Prostate gland (tissue), 2 donors: ENCODE results near the gene ZCCHC7. TPM values are rescaled to one million over a fixed set of nuclear protein-coding genes. Genes with fewer than 3 reads are reported as not detected.

Experiments
- DNase-seq: peaks from one replicate; pipeline ENCODE4 v3.0.0-alpha.2; 2019; ENCODE audit warnings: low spot score
- H3K27ac ChIP-seq, 2 donors: fragments of 200-600 bp; sonication (generic); 2 replicates each; pipeline ENCODE4 v1.5.1; 2017 to 2019
- H3K27me3 ChIP-seq: fragments of 200-600 bp; sonication (generic); replicated peaks from 2 replicates; pipeline ENCODE4 v1.5.1; 2019; ENCODE audit not compliant: insufficient read depth
- H3K36me3 ChIP-seq, 2 donors: fragments of 200-600 bp; sonication (generic); 1 replicate in 1 of 2; 2 replicates in 1 of 2; pipeline versions ENCODE4 v1.5.1 to v1.8.1; 2017 to 2019
- H3K4me1 ChIP-seq: fragments of 200-600 bp; sonication (generic); replicated peaks from 2 replicates; pipeline ENCODE4 v1.5.1; 2019
- H3K4me3 ChIP-seq, 2 donors: fragments of 200-600 bp; sonication (generic); 2 replicates each; pipeline ENCODE4 v1.5.1; 2017 to 2019
- H3K9me3 ChIP-seq: fragments of 200-600 bp; sonication (generic); 2 replicates; pipeline ENCODE4 v1.5.1; 2017
- POLR2A ChIP-seq: fragments of 450-650 bp; IDR thresholded peaks from one replicate; pipeline ENCODE4 v1.6.1; 2016; ENCODE audit warnings: antibody characterized with exemption, mild to moderate bottlenecking
- POLR2AphosphoS5 ChIP-seq: sonication (generic); formaldehyde crosslinking; IDR thresholded peaks from one replicate; pipeline ENCODE4 v1.6.1; 2017; ENCODE audit warnings: antibody characterized with exemption
- WGBS: methylation state at CpG from one replicate; pipeline ENCODE4 v1.1.5; 2018; 5-methylcytosine and 5-hydroxymethylcytosine counted together
- intact Hi-C: fragments of 100-400 bp; cut with DNase I; formaldehyde crosslinking; loops from one replicate; pipeline ENCODE4 v1.14.2; 2022
- total RNA-seq, 2 donors: library from RNA; depleted of rRNA; stranded (reverse); fragments of >200 nt; gene quantifications; one replicate each; pipeline ENCODE4 v1.1.0, GENCODE V29; 2016
- TF ChIP-seq, protein P1 (sequence below), 4 experiments: fragments of 200-600 bp in 2 of 4; fragments of 450-650 bp in 2 of 4; sonication (generic) in 2 of 4; IDR thresholded peaks; 1 replicate in 3 of 4; 2 replicates in 1 of 4; pipeline ENCODE4 v1.5.1; 2016 to 2019; ENCODE audit warnings: antibody characterized with exemption in 4 of 4, mild to moderate bottlenecking in 2 of 4, moderate library complexity in 2 of 4

The ZCCHC7 gene
- total RNA-seq, 2 donors from 2014 or later, result 12.7 to 14.2 TPM

DNA sequence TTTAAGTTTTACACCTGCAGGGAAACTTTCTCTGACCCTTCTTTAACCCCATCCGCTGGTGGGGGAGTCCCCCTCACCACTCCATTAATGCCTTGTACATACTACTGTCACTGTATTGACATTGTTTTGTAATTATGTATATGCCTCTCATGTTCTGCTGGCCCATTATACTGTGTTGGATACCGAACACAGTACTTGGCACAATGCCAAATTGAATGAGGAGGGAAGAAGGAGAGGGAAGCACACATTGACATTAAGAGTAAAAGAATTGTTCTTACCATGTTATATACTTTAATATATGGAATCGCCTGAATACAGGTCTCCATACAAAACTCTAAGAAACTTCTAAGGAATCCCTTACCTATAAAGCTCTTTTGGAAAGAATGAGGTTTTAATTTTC is 228.5 kb downstream of the ZCCHC7 start:
- no peak for TF ChIP-seq POLR2AphosphoS5
- no peak for TF ChIP-seq POLR2A
- TF ChIP-seq, protein P1, sequence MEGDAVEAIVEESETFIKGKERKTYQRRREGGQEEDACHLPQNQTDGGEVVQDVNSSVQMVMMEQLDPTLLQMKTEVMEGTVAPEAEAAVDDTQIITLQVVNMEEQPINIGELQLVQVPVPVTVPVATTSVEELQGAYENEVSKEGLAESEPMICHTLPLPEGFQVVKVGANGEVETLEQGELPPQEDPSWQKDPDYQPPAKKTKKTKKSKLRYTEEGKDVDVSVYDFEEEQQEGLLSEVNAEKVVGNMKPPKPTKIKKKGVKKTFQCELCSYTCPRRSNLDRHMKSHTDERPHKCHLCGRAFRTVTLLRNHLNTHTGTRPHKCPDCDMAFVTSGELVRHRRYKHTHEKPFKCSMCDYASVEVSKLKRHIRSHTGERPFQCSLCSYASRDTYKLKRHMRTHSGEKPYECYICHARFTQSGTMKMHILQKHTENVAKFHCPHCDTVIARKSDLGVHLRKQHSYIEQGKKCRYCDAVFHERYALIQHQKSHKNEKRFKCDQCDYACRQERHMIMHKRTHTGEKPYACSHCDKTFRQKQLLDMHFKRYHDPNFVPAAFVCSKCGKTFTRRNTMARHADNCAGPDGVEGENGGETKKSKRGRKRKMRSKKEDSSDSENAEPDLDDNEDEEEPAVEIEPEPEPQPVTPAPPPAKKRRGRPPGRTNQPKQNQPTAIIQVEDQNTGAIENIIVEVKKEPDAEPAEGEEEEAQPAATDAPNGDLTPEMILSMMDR (IDR thresholded peaks at IDR 0.05), result no peak
- H3K36me3 ChIP-seq, result no peaks in the 10 kb centered on the region
- H3K4me1 ChIP-seq, result no peaks in the 10 kb centered on the region
- no peak for DNase-seq
- H3K9me3 ChIP-seq, result no peaks in the 10 kb centered on the region
- intact Hi-C loops, result no loop called here
- WGBS, result 74% methylated on average over 3 of the region's 3 CpGs
- no peak overlapping the region for H3K4me3 ChIP-seq
- H3K27me3 ChIP-seq, result no peaks in the 10 kb centered on the region
- no peak overlapping the region for H3K27ac ChIP-seq

DNA sequence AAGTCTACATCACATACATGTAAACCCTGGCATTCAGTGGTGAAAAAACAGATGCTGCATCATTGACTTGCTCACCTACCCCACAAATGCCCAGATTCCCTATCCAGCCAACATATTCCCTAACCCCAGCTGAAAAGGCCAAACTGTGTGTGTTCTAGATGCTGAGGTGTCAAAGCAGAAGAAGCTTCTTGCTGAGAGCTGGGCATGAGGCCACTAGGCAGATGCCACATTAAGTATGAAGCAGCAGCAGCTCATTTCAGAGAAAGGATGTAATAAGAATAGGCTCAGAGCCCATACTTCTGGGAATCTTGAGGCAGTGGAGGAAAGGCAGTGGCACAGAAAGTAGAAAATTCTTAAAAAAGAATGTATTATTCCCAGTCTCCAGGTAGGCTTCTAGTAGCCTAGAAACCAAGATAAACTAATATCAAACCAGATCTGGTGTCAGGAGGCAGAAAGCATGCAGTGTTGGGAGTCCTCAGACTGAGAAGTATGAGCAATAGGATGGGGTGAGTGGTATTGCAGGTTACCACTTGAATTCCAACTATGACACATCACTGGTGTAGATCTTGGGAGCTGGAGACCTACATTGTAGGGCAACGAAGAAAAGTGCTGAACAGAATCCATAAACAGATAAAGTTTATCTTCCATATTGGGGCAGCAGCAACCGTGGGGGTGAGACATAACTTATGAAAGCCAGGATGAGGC is 230.3 kb downstream of the ZCCHC7 start:
- no peak for DNase-seq
- H3K4me3 ChIP-seq, result no peak overlapping the region
- no peak overlapping the region for H3K27ac ChIP-seq
- H3K36me3 ChIP-seq, result no peaks in the 10 kb centered on the region
- 94% methylated on average over 2 of the region's 2 CpGs for WGBS
- no peaks in the 10 kb centered on the region for H3K27me3 ChIP-seq
- TF ChIP-seq POLR2A (no peak), POLR2AphosphoS5 (no peak)
- TF ChIP-seq, protein P1 (IDR thresholded peaks at IDR 0.05), result no peak
- H3K9me3 ChIP-seq, result no peaks in the 10 kb centered on the region
- H3K4me1 ChIP-seq, result no peaks in the 10 kb centered on the region
- intact Hi-C loops, result no loop called here

DNA sequence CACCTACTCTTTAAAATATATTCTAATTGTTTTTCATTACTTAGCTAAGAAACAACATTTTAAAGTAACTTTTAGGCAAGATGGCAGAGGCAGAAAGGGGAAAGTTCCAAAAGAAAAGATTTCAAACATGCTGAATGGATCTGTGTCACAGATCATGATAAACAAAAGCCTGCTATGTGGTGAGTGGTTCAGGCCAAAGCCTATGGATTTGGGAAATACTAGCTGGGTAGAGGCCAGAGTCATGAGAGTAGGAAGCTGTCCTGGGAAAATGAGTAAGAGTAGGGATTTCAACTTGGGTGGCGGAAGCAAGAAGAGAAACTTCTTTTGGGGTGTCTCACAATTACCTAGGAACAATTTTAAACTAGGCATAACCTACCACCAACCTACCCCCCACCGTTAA is 233.4 kb downstream of the ZCCHC7 start:
- H3K4me3 ChIP-seq, result no peak overlapping the region
- TF ChIP-seq POLR2A (no peak), POLR2AphosphoS5 (no peak)
- no peak for DNase-seq
- H3K4me1 ChIP-seq, result no peaks in the 10 kb centered on the region
- no peaks in the 10 kb centered on the region for H3K9me3 ChIP-seq
- H3K27me3 ChIP-seq, result no peaks in the 10 kb centered on the region
- WGBS, result 99% methylated on average over 2 of the region's 2 CpGs
- intact Hi-C loops, result no loop called here
- no peaks in the 10 kb centered on the region for H3K36me3 ChIP-seq
- H3K27ac ChIP-seq, result no peak overlapping the region

DNA sequence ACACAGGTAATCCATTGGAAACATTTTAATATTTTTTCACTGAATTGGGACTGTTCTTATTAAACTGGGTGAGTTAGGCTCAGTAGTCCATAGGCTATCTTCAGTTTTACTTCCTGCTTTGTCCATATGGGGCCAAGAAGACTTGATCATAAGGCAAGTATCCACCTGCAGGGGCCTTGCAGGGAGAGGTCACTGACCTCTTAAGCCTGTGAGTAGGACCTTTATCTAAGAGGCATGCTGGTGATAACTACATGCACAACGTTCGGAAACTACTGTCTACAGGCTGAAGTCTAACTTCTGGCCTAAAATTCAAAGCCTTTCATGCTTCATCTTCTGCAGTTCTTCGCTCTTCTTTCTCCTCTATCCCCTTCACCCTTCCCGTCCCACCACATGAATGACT is 242.1 kb downstream of the ZCCHC7 start:
- no peak overlapping the region for H3K4me3 ChIP-seq
- no peak for TF ChIP-seq POLR2A
- TF ChIP-seq, protein P1 (IDR thresholded peaks at IDR 0.05), result no peak
- TF ChIP-seq POLR2AphosphoS5, result no peak
- intact Hi-C loops, result no loop called here
- H3K36me3 ChIP-seq, result no peaks in the 10 kb centered on the region
- H3K27me3 ChIP-seq, result no peaks in the 10 kb centered on the region
- no peak overlapping the region for H3K27ac ChIP-seq
- DNase-seq, result no peak
- WGBS, result 95% methylated on average over 4 of the region's 4 CpGs
- no peaks in the 10 kb centered on the region for H3K9me3 ChIP-seq
- H3K4me1 ChIP-seq, result no peaks in the 10 kb centered on the region

- Histone ChIP-seq H3K27ac (no peak overlapping the region), H3K4me3 (no peak overlapping the region), H3K4me1 (no peaks in the 10 kb centered on the region), H3K9me3 (no peaks in the 10 kb centered on the region), H3K27me3 (no peaks in the 10 kb centered on the region), H3K36me3 (no peaks in the 10 kb centered on the region)
- DNase-seq, result no peak
- 90% methylated on average over 4 of the region's 4 CpGs for WGBS
- intact Hi-C loops, result no loop called here
- TF ChIP-seq POLR2AphosphoS5 (no peak), POLR2A (no peak)
- TF ChIP-seq, protein P1 (IDR thresholded peaks at IDR 0.05), result no peak
Measured at GRCh38 chr9:37363124-37363523, 242.8 kb downstream of the ZCCHC7 start.
